Stimulated activated CD8-positive, alpha-beta memory T cell treated with anti-CD3 and anti-CD28 coated beads, Interleukin-2, amount 100 ng/mL, for 1 hour (primary cell): Measurements from ENCODE around the gene RIN3.

Experiments used
- DNase-seq, 2 donors: peaks; one replicate each; pipeline ENCODE4 v3.0.0-alpha.2; 2020; ENCODE audit warnings: low read depth in 2 of 2

The RIN3 gene

GRCh38 chr14:92717571-92718042 is 204.0 kb downstream of the RIN3 start:
- DNase-seq = no peak

- no peak for DNase-seq
These were observed 205.1 kb downstream of the RIN3 start for GRCh38 chr14:92718664-92719063.

- DNase-seq = no peak
These were observed 205.8 kb downstream of the RIN3 start for GRCh38 chr14:92719421-92719820.

DNA sequence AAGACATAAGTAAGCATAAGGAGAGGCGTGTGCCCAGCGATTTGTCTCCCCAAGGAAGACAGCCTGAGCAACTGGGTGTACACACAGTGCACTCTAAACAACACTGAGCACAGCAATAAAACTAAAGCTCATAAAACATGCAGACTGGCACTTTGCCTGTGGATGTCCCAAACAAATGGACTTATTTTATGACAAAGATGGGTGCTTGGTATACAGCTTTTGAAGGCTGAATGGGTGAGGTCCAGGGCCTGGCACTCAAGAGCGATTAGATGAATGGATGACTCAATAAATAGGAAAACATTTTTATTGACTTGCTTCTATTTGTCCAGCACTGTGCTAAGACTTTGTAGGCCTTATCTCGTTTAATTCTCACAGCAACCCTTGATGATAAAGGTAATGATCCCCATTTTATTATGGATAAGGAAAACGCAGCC is 206.3 kb downstream of the RIN3 start:
- DNase-seq = no peak

DNA sequence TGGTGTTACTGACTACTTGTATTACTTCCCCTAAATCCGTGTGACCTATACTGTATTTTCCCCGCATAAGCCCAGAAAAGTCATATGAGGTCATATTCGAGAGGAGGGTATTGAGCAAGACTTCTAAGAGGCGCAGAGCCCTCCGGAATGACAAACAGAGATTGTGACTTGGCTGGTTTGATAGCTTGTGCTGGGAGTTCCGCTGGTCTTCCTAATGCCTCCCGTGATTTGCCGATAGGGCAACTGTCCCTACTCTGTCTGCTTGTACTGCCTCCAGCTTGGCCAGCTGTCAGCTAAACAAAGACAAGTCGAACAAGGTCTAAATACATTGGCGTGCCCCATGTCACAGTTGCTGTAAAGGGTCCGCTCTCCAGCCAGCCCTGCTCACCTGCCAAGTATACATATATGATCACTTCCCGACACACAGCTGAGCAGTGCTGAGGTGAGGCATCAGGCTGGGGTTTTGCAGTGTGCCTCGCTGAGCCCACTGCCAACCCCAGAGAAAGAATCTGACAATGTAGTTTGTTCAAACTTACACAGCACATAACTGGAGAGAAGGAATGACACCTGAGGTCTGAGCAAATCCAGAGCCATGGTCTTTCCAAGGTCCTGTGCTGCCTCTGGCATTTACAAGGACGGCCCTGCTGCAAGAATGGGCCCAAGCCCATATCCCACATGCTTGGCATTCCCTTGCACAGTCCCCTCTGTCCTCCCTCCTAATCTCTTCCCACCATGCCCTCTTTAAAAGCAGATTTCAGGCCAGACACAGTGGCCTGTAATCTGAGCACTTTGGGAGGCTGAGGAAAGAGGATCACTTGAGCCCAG is 211.1 kb downstream of the RIN3 start:
- DNase-seq = no peak

- no peak for DNase-seq
These were observed 212.8 kb downstream of the RIN3 start for GRCh38 chr14:92726135-92726932.

DNA sequence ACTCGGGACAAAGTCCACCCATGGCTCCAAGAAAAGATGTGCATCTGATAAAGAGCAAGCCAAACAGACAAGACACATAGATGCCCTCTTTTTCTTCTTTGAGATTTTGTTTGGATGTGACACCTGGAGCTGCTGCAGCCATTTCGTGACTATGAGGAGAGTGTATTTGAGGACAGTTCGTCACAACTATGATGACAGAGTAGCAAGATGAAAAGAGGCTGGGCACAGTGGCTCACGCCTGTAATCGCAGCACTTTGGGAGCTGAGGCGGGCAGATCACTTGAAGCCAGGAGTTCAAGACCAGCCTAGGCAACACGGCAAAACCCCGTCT is 213.3 kb downstream of the RIN3 start:
- no peak for DNase-seq

GRCh38 chr14:92728759-92729364 is 215.3 kb downstream of the RIN3 start:
- no peak for DNase-seq

- DNase-seq = no peak
These were observed 216.2 kb downstream of the RIN3 start for GRCh38 chr14:92729634-92730358.

DNA sequence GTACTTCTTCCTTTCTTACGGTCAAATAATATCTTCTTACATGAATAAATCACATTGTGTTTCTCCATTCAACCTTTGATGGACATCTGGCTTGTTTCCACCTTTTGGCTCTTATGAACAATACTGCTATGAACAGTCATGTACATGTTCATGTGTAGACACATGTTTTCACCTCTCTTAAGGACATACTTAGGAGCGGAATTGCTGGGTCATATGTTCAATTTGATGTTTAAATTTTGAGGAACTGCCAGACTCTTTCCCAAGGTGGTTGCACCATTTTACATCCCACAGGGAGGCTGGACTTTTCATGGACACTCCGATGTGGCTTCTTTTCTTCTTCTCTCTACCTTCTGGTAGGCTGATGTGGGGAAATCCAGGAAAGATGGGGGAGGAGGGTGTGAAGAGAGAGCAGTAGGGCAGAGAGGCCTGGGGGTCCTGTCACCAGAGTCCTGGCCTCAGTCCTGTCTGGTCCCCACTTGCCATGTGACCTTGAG is 218.1 kb downstream of the RIN3 start:
- no peak for DNase-seq

DNA sequence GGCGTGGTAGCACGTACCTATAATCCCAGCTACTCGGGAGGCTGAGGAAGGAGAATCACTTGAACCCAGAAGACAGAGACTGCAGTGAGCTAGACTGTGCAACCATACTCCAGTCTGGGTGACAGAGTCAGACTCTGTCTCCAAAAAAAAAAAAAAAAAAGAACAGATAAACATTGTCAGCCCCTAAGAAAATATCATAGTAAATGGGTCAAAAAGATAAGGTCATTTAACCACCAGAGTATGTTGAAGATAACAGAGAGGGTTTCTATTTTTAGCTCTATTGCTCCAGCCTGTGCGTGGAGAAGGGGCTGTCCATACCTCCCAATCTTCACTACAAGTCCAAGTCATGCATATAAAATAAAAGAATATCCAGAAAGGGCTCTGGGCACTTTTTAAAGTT is 219.4 kb downstream of the RIN3 start:
- DNase-seq = no peak

- no peak for DNase-seq
These were observed 221.0 kb downstream of the RIN3 start for GRCh38 chr14:92734618-92735017.

- DNase-seq = no peak
These were observed 221.8 kb downstream of the RIN3 start for GRCh38 chr14:92735344-92735743.

GRCh38 chr14:92737206-92737605 is 223.6 kb downstream of the RIN3 start:
- no peak for DNase-seq

DNA sequence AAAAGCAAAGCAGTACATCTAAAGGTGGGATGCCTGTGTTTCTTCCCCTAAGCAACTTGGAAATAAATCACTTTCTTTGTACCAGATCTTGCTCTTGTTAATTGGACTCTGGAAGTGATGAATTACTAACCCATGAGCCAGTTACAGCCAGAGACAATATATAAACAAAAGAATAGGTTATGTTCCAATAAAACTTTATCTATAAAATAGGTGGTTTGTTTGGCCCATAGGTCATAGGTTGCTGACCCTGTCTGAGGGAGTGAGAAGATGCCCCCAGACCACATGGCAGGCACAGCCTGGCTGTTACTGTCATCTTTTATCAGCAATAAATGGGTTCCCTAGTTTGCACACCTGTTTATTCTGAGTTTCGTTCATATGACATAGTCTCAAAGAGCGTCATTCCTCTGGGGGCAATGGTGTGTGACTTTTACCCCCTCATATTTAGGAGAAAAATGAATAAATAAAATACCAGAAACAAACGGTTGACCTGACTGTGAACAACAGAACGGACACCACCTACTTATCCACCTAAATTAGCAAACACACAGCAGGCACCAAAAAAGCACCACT is 224.1 kb downstream of the RIN3 start:
- no peak for DNase-seq
